GM18526 (cell line): ENCODE data around the gene ITPKC.

Source experiments
- POLR2A ChIP-seq: IDR thresholded peaks from 3 replicates; pipeline ENCODE4 v1.6.1; 2011; ENCODE audit not compliant: insufficient read length; ENCODE audit errors: extremely low read depth

ITPKC gene

DNA sequence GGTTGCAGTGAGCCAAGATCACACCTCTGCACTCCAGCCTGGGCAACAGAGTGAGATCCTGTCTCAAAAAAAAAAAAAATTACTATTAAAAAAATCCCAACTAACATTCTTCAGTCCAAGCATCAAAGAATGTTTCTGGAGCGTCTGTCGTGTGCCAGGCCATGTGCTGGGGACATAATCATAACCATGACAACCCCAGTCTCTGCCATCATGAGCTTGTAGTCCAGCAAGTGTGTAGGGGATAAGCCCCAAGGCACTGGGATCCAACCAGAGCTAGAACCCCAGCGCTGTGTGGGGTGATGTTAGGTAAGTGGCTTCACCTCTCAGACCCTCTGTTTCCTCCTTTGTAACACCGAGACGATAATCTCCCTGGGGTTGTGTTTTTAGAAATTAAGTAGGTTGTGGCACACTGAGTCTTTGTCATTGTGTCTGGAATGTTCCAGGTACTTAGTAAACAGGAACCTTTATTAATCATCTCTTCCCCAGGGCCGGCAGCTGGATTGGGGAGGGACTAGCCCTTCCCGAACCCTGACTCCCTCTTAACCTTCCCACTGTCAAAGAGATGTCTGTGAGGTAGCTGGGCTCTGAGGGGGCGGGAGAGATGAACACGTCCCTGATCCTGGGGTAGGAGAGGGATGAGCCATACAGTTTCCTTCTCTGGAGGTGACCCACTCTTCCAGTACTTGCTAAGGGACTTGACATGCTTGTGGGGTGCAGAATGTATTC is 5.2 kb downstream of the ITPKC start:
- TF ChIP-seq POLR2A: no peak

DNA sequence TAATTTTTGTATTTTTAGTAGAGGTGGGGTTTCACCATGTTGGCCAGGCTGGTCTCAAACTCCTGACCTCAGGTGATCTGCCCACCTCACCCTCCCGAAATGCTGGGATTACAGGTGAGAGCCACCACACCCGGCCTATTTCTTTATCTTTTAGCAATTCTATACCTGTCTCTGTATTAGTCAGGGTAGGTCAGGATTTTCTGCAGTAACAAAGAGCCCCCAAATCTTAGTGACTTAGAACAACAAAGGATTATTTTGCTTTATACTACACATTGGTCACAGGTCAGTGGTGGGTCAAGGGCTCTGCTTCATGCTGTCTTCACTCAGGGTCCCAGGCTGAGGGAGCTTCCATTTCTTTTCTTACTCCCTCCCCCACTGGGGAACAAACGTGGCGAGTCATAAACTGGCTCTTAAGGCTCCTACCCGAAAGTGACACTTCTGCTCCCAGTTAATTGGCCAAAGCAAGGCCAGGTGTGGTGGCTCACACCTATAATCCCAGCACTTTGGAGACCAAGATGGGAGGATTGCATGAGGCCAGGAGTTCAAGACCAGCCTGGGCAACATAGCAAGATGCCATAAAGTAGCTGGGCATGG is 6.8 kb downstream of the ITPKC start:
- TF ChIP-seq POLR2A: no peak

DNA sequence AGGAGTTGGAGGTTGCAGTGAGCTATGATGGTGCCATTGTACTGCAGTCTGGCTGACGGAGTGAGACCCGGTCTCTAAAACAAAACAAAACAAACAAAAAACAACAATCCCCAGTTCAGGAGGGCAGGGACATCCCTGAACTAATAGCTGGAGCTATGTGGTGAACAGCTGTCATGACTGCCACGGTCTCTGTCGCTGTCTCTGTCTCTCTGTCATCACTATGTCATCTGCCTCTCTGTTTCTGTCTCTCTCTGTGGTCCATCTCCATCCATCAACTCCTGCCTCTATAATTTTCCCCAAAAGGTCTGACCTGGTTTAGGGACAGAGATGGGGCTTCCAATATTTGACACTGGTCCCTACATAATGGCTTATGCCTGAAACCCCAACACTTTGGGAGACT is 7.4 kb downstream of the ITPKC start:
- no peak for TF ChIP-seq POLR2A

DNA sequence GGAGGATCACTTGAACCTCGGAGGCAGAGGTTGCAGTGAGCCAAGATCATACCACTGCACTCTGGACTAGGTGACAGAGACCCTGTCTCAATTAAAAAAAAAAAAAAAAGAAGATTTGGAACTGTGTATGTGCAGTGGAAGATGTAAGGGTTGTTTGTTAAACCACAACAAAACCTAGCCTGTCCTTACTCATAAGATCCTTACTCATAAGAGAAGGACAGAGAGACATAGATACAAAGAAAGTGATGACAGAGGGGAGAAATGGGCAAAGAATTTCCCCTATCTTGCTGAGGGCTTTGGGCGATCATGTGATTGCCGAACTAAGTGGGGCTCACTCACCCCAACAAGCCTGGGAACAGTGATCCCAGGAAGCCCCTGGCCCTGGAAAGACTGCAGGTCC is 7.9 kb downstream of the ITPKC start:
- TF ChIP-seq POLR2A: no peak

DNA sequence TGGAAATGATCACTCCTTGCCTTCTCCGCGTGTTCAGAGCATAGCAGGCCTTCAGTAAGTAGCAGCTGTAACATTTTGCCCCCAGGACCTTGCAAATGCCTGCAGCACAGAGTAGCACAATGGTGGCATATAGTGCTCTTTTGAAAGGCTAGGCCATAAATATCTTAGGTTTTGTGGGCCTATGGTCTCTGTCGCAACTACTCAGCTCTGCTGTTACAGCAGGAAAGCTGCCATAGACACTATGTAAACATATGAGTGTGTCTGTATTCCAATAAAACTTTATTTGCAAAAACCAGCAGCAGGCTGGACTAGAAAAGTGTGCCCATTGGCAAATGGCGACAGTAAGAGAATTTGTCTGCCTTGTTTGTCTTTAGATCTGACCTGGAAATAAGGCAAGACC is 9.4 kb downstream of the ITPKC start:
- no peak for TF ChIP-seq POLR2A

DNA sequence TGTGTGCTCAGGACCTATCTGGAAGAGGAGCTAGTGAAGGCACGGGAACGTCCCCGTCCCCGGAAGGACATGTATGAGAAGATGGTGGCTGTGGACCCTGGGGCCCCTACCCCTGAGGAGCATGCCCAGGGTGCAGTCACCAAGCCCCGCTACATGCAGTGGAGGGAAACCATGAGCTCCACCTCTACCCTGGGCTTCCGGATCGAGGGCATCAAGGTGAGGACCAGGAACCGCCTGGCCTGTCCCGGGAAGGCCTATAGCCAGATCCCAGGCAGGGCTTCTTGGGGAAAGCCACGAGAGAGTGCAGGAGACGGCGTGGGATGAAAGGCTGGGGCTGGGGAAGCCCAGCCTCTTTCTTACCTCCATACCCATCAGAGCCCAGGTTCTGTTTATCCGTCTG is 16.2 kb downstream of the ITPKC start:
- TF ChIP-seq POLR2A: no peak

DNA sequence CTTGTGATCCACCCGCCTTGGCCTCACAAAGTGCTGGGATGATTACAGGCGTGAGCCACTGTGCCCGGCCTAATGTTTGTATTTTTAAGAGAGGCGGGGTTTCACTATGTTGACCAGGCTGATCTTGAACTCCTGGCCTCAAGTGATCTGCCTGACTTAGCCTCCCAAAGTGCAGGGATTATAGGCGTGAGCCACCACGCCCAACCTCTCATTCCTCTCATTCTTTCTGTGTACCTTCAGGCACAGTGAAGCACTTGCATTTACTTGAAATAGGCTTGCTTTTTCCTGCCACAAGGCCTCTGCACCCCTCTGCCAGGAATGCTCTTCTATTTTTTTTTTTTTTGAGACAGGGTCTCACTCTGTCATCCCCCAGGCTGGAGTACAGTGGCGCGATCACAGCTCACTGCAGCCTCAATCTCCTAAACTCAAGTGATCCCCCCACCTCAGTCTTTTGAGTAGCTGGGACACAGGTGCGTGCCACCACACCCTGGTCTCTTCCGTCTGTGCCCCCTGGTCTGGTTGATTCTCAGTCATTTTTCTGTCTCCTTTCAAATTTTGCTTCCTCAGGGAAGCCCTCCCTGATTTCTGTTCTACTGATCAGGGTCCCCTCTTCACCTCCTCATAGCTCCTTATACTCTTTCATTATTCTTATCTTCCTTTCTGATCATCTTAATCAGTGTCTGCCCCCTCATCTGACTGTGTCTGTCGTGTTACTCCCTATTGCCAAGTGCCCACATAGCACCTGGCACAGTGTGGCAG is 18.3 kb downstream of the ITPKC start:
- TF ChIP-seq POLR2A: no peak

DNA sequence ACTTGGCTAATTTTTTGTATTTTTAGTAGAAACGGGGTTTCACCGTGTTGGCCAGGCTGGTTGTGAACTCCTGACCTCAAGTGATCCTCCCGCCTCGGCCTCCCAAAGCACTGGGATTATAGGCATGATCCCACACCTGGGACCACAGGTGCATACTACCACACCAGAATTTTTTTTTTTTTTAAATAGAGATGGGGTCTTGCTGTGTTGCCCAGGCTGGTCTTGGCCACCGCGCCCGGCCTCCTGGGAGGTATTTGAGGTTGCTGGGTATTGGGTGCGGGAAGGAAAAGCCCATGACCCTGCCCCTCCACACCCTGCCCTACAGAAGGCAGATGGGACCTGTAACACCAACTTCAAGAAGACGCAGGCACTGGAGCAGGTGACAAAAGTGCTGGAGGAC is 19.7 kb downstream of the ITPKC start:
- TF ChIP-seq POLR2A: no peak

DNA sequence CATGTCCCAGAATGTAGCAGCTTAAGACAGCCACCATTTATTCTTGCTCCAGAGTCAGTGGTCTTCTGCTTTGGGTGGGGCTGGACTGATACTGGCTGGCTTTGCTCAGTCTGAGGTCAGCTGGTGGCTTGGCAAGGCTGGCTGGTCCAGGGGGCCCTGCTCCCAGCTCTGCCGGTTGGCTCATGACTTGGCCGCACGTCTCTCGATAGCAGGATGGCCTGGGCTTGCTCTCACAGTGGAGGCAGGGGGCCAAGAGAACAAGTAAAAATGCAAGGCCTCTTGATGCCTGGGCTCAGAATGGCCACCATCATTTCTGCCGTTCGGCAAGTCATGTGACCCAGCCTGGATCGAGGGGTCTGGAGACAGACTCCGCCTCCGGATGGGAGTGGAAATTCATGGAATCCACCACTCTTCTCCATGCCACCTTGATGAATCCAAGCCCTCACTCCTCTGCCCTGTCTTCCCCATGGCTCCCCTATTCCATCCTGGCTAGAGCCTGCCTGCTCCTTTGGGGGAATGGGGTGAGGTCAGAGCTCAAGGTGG is 20.3 kb downstream of the ITPKC start:
- TF ChIP-seq POLR2A: no peak

DNA sequence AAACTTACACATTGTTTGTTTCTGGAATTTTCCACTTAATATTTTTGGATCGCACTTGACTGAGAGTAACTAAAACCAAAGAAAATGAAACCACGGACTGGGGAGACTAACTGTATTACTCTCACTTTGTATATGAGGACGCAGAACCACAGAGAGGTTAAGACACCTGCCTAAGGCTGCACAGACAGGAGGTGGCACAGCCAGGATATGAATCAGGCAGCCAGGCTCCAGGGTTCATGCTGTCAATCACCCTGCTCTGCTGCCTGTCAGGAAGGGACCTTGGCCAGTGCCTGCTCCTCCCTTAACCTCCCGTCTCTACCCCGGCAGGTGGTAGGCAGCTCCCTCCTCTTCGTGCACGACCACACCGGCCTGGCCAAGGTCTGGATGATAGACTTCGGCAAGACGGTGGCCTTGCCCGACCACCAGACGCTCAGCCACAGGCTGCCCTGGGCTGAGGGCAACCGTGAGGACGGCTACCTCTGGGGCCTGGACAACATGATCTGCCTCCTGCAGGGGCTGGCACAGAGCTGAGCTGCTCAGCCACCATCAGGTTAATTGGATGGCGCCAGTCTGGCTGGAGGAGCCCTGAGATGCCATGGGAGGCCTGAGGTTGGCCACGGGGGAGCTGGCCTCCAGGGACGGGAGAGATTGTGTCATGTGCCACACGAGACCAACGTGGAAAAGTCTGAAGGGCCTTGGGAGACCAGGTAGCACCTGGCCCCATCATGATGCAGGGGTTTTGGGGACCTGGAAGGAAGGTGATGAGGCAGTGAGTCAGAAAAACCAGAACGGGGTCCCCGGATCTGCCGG is 22.3 kb downstream of the ITPKC start:
- TF ChIP-seq POLR2A: no peak

DNA sequence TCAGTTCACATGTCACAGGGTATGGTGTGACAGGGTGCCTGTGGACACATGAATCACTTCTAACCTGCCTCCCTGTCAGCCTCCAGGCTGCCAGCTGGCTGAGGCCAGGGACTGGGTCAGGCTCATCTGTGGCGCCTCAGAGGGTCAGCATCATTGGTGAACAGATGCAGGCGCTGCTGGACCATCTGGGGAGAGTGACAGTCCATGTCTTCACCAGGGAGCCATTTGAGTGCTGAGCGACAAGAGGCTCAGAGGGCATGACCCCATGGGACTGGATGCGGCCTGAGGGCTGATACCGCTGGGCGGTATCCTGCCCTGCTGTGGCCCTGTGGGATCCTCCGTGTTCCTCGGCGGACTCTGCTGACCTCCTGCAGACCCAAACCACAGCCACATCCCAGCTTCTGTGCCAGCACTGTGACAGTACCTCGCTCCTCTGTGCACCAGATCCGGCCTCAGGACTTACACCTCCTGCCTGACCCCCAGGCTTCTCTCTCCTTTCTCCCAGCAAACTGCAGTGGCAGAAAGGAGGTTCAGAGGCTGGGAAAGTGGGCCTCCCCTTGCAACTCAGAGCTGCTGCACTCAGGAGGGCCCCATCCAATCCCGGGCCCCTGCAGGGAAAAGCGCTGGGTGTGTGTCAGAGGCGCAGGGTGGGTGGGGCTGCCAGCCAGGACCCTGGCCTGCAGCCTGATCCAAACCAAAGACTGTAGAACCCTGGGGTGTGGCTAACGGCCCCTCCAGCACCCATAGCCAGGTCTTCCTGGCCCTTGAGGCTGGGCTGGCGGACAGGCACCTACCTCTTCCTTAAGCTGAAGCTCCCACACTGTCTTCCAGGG is 23.2 kb downstream of the ITPKC start:
- no peak for TF ChIP-seq POLR2A

DNA sequence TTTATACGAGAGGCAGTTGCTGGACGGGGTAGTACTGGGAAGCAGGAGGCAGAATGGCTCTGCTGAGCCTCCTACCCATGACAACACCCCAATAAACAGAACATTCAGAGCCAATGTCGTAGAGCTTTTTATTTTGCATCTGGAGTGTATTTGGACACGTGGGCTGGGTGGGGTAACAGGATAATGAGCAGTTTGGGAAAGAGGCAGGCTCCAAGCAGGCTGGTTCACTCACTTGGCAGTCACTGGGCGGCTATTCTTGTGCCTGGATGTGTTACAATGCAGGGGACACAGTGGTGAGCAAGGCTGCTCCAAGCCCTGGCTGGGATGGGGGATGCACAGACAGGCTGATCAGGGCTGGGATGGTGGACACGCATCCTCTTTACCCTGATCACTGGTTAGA is 23.8 kb downstream of the ITPKC start:
- no peak for TF ChIP-seq POLR2A

DNA sequence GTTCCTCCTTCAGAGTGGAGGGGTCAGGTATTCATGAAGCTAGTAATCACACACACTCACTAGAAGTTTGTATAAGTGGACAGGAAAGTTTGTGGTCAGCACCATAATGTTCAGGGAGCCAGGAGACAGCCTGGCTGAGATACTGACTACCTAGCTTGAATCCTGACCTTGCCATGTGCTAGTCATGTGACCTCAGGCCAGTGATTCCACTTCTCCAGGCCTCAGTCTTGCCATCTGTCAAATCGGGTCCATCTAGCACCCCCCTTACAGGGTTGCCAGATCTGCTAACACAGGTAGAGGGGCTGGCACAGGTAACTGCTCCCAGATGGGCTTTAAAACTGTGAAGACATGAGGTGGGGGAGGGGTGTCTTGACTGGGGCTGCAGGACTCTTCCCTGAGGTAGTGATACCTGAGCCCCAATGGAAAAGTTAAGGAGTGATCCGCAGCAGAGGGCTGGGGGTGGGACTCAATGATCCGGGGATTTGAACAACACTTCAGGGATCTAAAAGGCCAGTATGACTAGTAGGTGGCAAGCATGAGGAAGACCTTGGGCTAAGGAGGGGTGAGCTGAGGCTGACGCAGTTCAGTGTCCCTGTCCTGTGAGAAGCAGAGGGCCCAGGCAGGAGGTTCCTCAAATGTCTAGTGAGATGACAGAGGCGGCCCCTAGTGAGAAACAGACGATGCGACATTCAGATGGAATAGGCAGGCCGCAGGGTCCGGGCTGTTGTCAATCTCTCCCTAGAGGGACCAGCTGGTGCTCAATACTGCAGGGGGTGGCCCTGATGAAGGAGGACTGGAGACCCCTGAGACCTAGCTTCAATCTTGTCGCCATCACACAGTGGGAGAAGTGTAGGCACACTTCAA is 24.8 kb downstream of the ITPKC start:
- TF ChIP-seq POLR2A: no peak
